Measurements from ENCODE around the gene LSM14A.

LSM14A gene

DNA sequence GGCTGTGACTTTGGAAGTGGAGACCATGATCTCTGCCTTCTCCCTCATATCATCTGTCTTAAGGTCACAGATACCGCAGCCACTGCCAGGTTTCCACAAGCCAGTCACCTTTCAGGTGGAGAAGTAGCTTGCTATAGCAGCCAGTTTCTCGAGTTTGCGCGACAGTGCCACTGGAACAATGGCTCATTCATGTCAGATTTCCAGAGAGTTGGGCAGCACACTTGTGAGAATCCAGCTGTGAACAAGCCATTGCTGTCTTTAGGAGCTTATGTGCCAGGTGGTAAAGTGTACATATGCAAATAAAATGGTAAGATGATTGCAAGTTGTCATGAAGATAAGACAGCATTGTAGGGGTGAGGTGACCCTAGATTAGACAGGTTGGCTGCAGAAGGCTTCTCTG is 104.3 kb downstream of the LSM14A start:
- no peak overlapping the region for H3K27ac ChIP-seq
- H3K4me3 ChIP-seq (ENCODE audit: low read depth in 1 of 2, low read length in 1 of 2) = no peak overlapping the region
- peaks cover 88% of the 10 kb centered on the region for H3K27me3 ChIP-seq
- no peaks in the 10 kb centered on the region for H3K4me1 ChIP-seq (ENCODE audit: control insufficient read depth in 1 of 2, insufficient read depth in 1 of 2, low read depth in 1 of 2, low read length in 1 of 2)
- TF ChIP-seq, protein P1, sequence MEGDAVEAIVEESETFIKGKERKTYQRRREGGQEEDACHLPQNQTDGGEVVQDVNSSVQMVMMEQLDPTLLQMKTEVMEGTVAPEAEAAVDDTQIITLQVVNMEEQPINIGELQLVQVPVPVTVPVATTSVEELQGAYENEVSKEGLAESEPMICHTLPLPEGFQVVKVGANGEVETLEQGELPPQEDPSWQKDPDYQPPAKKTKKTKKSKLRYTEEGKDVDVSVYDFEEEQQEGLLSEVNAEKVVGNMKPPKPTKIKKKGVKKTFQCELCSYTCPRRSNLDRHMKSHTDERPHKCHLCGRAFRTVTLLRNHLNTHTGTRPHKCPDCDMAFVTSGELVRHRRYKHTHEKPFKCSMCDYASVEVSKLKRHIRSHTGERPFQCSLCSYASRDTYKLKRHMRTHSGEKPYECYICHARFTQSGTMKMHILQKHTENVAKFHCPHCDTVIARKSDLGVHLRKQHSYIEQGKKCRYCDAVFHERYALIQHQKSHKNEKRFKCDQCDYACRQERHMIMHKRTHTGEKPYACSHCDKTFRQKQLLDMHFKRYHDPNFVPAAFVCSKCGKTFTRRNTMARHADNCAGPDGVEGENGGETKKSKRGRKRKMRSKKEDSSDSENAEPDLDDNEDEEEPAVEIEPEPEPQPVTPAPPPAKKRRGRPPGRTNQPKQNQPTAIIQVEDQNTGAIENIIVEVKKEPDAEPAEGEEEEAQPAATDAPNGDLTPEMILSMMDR (IDR thresholded peaks at IDR 0.05) = no peak
- no peaks in the 10 kb centered on the region for H3K36me3 ChIP-seq
- no peaks in the 10 kb centered on the region for H3K9me3 ChIP-seq

DNA sequence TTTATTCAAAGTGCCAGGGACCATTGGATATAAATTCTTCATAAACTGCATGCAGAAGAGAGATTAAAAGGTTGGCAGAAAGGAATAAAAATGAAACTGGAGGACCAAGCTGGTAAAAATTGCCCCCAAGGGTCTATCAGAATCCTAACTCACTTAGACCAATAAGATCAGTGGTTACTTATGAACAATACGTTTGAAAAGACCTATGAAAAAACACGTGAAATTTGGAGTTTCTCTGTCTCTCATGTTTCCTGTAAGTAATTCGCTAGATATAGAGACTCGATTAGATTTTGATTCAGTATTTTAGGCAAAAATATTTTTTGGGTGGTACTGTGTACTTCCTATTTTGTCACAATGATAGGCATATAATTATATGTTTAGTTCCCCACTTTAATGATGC is 104.9 kb downstream of the LSM14A start:
- H3K36me3 ChIP-seq = no peaks in the 10 kb centered on the region
- peaks cover 83% of the 10 kb centered on the region for H3K27me3 ChIP-seq
- no peak overlapping the region for H3K4me3 ChIP-seq (ENCODE audit: low read depth in 1 of 2, low read length in 1 of 2)
- H3K9me3 ChIP-seq = no peaks in the 10 kb centered on the region
- no peak overlapping the region for H3K27ac ChIP-seq
- TF ChIP-seq, protein P1 (IDR thresholded peaks at IDR 0.05) = no peak
- H3K4me1 ChIP-seq (ENCODE audit: control insufficient read depth in 1 of 2, insufficient read depth in 1 of 2, low read depth in 1 of 2, low read length in 1 of 2) = no peaks in the 10 kb centered on the region

DNA sequence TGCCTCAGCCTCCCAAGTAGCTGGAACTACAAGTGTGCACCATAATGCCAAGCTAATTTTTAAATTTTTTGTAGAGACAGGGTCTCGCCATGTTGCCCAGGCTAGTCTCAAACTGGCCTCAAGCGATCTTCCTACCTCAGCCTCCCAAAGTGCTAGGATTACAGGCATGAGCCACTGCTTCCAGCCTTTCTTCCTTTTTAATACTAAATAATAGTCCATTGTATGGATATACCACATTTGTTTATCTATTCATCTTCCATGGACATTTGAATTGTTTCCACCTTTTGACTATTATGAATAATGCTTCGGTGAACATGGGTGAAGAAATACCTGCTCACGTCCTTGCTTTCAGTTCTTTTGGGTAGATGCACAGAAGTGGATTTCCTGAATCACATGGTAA is 106.5 kb downstream of the LSM14A start:
- no peaks in the 10 kb centered on the region for H3K9me3 ChIP-seq
- H3K27ac ChIP-seq = no peak overlapping the region
- H3K36me3 ChIP-seq = no peaks in the 10 kb centered on the region
- TF ChIP-seq, protein P1 (IDR thresholded peaks at IDR 0.05) = no peak
- peaks cover 78% of the 10 kb centered on the region for H3K27me3 ChIP-seq
- no peaks in the 10 kb centered on the region for H3K4me1 ChIP-seq (ENCODE audit: control insufficient read depth in 1 of 2, insufficient read depth in 1 of 2, low read depth in 1 of 2, low read length in 1 of 2)
- H3K4me3 ChIP-seq (ENCODE audit: low read depth in 1 of 2, low read length in 1 of 2) = no peak overlapping the region

Measured in neutrophil (primary cell).